Measurements from ENCODE around the gene EPHB2. TPM values are rescaled to one million over a fixed set of nuclear protein-coding genes. Genes with fewer than 3 reads are reported as not detected.
A peak's percentile ranks its signal among the peaks of the same experiment; 100 is the strongest.

Gene EPHB2
- total and polyA plus RNA-seq, 2 donors from 2014 or later: 3.0 to 9.5 TPM

- Histone ChIP-seq H3K4me1 (ENCODE audit: control insufficient read depth in 2 of 3, insufficient read depth in 2 of 3, low read depth in 1 of 3, low read length in 3 of 3) (no peaks in the 10 kb centered on the region), H3K36me3 (ENCODE audit: control insufficient read depth in 2 of 3, insufficient read depth in 3 of 3, low read length in 3 of 3) (no peaks in the 10 kb centered on the region), H3K27ac (ENCODE audit: low read depth in 2 of 2, low read length in 2 of 2) (no peak overlapping the region), H3K27me3 (ENCODE audit: control insufficient read depth, insufficient read depth, low read length) (no peaks in the 10 kb centered on the region), H3K9ac (ENCODE audit: low read length in 3 of 3) (no peak overlapping the region), H3K9me3 (ENCODE audit: control insufficient read depth in 2 of 3, insufficient read depth in 1 of 3, low read length in 3 of 3) (no peaks in the 10 kb centered on the region), H3K4me3 (ENCODE audit: low read length in 3 of 3) (no peak overlapping the region)
- intact Hi-C loops (cut with DNase I): loop anchor here (10.0 kb wide), 1 partner anchor 185 kb away; no protein-coding TSS in a partner anchor
- DNase-seq (no peak), FAIRE-seq (no peak)
- no peak for TF ChIP-seq CTCF (IDR thresholded peaks at IDR 0.05; ENCODE audit: borderline replicate concordance, extremely low read depth, insufficient read depth)
These were observed 10.7 kb upstream of the EPHB2 start for GRCh38 chr1:22699681-22700520.

- no peak overlapping the region for H3K9ac ChIP-seq (ENCODE audit: low read length in 3 of 3)
- H3K27me3 ChIP-seq (ENCODE audit: control insufficient read depth, insufficient read depth, low read length): no peaks in the 10 kb centered on the region
- no peak overlapping the region for H3K4me3 ChIP-seq (ENCODE audit: low read length in 3 of 3)
- no peaks in the 10 kb centered on the region for H3K36me3 ChIP-seq (ENCODE audit: control insufficient read depth in 2 of 3, insufficient read depth in 3 of 3, low read length in 3 of 3)
- DNase-seq (no peak), FAIRE-seq (no peak)
- no peak for TF ChIP-seq CTCF (IDR thresholded peaks at IDR 0.05; ENCODE audit: borderline replicate concordance, extremely low read depth, insufficient read depth)
- no peak overlapping the region for H3K27ac ChIP-seq (ENCODE audit: low read depth in 2 of 2, low read length in 2 of 2)
- H3K9me3 ChIP-seq (ENCODE audit: control insufficient read depth in 2 of 3, insufficient read depth in 1 of 3, low read length in 3 of 3): no peaks in the 10 kb centered on the region
- H3K4me1 ChIP-seq (ENCODE audit: control insufficient read depth in 2 of 3, insufficient read depth in 2 of 3, low read depth in 1 of 3, low read length in 3 of 3): no peaks in the 10 kb centered on the region
- intact Hi-C loops (cut with DNase I): loop anchor here (10.0 kb wide), 1 partner anchor 182 kb away; no protein-coding TSS in a partner anchor
These were observed 8.1 kb upstream of the EPHB2 start for GRCh38 chr1:22702296-22703085.

GRCh38 chr1:22704440-22705067 is 6.1 kb upstream of the EPHB2 start:
- Histone ChIP-seq H3K36me3 (ENCODE audit: control insufficient read depth in 2 of 3, insufficient read depth in 3 of 3, low read length in 3 of 3) (no peaks in the 10 kb centered on the region), H3K9me3 (ENCODE audit: control insufficient read depth in 2 of 3, insufficient read depth in 1 of 3, low read length in 3 of 3) (no peaks in the 10 kb centered on the region), H3K27me3 (ENCODE audit: control insufficient read depth, insufficient read depth, low read length) (no peaks in the 10 kb centered on the region), H3K4me1 (ENCODE audit: control insufficient read depth in 2 of 3, insufficient read depth in 2 of 3, low read depth in 1 of 3, low read length in 3 of 3) (no peaks in the 10 kb centered on the region), H3K9ac (ENCODE audit: low read length in 3 of 3) (no peak overlapping the region), H3K27ac (ENCODE audit: low read depth in 2 of 2, low read length in 2 of 2) (no peak overlapping the region), H3K4me3 (ENCODE audit: low read length in 3 of 3) (no peak overlapping the region)
- peak; percentile 86 to 93 (median 87) for DNase-seq
- peak; percentile 97 for TF ChIP-seq CTCF (IDR thresholded peaks at IDR 0.05; ENCODE audit: borderline replicate concordance, extremely low read depth, insufficient read depth)
- intact Hi-C loops (cut with DNase I): loop anchor here (10.0 kb wide), 1 partner anchor 180 kb away; no protein-coding TSS in a partner anchor
- FAIRE-seq: no peak

Data from kidney (tissue), 14 donors.